ENCODE results near the gene DNAH3. TPM values are rescaled to one million over a fixed set of nuclear protein-coding genes. Genes with fewer than 3 reads are reported as not detected.
"Not testable (repeated sequence)": the region's sequence is repeated elsewhere in the genome, so short reads cannot be mapped to it uniquely, and the experiment has no call there.

DNAH3 gene
- total and polyA plus RNA-seq, 3 donors from 2014 or later, result 11.7 to 21.2 (median 19.9) TPM

DNA sequence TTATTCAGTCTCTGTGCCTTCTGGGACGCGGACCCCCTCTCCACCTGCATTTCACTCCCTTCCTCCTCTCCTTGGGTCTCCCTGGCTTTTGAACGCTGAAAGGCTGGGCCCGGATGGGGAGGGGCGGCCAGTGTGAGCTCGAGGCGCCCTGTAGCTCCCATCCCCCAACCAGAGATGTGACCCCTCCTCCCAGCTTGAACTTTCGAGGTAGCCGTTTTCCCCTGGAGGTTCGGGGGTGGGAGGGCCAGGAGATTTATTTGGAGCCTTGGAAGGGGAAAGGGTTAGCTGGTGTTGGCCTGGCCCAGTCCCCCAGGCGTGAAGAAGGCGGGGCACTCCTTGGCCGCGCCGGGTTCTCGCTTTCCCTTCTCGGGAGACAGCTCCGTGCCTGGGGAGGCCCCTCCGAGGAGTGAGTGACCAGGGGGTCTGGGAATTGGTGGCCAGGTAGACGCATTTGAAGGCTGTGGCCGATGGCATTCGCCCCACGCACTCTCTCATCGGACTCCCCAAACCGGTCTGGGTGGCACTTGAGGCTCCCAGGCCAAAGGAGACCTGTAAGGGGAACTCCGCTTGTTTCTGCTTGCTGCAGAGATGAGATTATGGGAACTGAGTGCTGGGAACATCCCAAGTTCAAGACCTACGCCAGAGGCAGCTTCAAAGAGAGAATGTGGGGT is 8.8 kb upstream of the DNAH3 start:
- no peaks in the 10 kb centered on the region for H3K9me3 ChIP-seq
- H3K4me1 ChIP-seq, result peaks cover 29% of the 10 kb centered on the region
- peak overlapping the region; percentile 77 to 80 for H3K27ac ChIP-seq
- H3K36me3 ChIP-seq (ENCODE audit: low read depth, missing control alignments), result no peaks in the 10 kb centered on the region
- no peak for TF ChIP-seq CTCF (IDR thresholded peaks at IDR 0.05)
- TF ChIP-seq POLR2A (IDR thresholded peaks at IDR 0.05), result no peak
- 11 to 13% methylated on average over 21 to 27 of the region's 27 CpGs for WGBS, 2 donors
- H3K27me3 ChIP-seq, result no peaks in the 10 kb centered on the region
- intact Hi-C loops (cut with DNase I; ENCODE audit: low total_unique reads), result loop anchor here (10.0 kb wide), 1 partner anchor 145 kb away; no protein-coding TSS in a partner anchor
- peak; percentile 61 for DNase-seq
- H3K4me3 ChIP-seq, result peak overlapping the region; percentile 85 to 90

DNA sequence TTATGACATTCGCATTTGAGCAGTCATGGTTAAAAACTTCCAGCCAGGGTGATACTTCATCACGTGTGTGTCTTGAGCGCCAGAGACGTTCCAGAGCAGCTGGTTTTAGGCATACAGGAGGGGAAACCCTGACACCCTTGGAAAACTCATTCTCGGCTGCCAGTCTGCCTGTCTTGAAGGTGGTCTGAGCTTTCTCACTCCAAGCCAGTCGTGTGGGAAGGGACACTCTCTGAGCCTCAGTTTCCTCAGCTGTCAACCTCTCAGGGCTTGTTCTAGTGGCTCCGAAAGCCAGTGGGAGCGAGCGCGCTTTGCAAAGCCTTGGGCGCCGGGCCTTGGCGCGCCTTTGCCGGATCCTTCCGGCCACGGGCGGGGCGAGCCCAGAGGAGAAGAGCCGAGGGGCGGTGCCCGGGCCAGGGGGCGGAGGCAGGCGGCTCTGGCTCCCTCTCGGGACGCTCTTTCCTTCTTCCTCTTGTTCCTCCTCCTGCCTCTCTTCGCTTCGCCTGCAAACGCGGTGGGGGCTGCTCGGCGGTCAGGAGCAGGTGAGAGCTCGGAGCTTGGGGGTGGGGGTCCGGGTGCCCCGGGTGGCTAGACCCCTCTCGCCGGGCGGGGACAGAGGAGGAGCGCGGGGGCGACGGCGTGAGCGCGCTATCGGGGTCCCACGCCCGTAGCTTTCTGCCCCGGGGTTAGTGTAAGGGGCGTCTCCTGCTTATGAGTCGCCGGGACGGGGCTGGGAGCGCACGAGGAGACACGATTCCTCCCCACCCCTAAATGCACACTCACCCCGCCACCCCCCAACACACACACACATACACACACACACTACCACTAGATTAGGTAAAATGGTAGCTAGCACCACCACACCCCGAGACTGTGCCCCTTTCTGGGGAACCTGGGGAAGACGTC is 7.8 kb upstream of the DNAH3 start, which contains the start of gene LDAF1:
TSS of gene LDAF1 (plus strand) at position 467 of the 903 bp plus-strand sequence. CDS start 2,509 bp downstream, outside the sequence.
- no peak for TF ChIP-seq POLR2A (IDR thresholded peaks at IDR 0.05)
- no peak for TF ChIP-seq CTCF (IDR thresholded peaks at IDR 0.05)
- Histone ChIP-seq H3K4me1 (peaks cover 29% of the 10 kb centered on the region), H3K4me3 (peak within 1 kb of the TSS; percentile 85 to 90), H3K27me3 (no peaks in the 10 kb centered on the region), H3K9me3 (no peaks in the 10 kb centered on the region), H3K27ac (peak within 1 kb of the TSS; percentile 77 to 80), H3K36me3 (ENCODE audit: low read depth, missing control alignments) (no peaks in the 10 kb centered on the region)
- intact Hi-C loops (cut with DNase I; ENCODE audit: low total_unique reads), result loop anchor here (10.0 kb wide), 1 partner anchor 146 kb away; no protein-coding TSS in a partner anchor
- DNase-seq, result peak; percentile 91
- WGBS, 2 donors, result 1 to 4% methylated on average over 10 to 49 of the region's 59 CpGs

- TF ChIP-seq CTCF (IDR thresholded peaks at IDR 0.05), result no peak
- no peak for TF ChIP-seq POLR2A (IDR thresholded peaks at IDR 0.05)
- Histone ChIP-seq H3K4me1 (peaks cover 21% of the 10 kb centered on the region), H3K9me3 (no peaks in the 10 kb centered on the region), H3K27me3 (no peaks in the 10 kb centered on the region), H3K27ac (peak overlapping the region in 1 of 2 donors; percentile 80), H3K4me3 (no peak overlapping the region), H3K36me3 (ENCODE audit: low read depth, missing control alignments) (no peaks in the 10 kb centered on the region)
- no peak for DNase-seq
- WGBS, 2 donors, result 51 to 57% methylated on average over 5 of the region's 5 CpGs
- intact Hi-C loops (cut with DNase I; ENCODE audit: low total_unique reads), result loop anchor here (10.0 kb wide), 1 partner anchor 147 kb away; no protein-coding TSS in a partner anchor
Measured at GRCh38 chr16:21157632-21158031, 7.0 kb upstream of the DNAH3 start.

DNA sequence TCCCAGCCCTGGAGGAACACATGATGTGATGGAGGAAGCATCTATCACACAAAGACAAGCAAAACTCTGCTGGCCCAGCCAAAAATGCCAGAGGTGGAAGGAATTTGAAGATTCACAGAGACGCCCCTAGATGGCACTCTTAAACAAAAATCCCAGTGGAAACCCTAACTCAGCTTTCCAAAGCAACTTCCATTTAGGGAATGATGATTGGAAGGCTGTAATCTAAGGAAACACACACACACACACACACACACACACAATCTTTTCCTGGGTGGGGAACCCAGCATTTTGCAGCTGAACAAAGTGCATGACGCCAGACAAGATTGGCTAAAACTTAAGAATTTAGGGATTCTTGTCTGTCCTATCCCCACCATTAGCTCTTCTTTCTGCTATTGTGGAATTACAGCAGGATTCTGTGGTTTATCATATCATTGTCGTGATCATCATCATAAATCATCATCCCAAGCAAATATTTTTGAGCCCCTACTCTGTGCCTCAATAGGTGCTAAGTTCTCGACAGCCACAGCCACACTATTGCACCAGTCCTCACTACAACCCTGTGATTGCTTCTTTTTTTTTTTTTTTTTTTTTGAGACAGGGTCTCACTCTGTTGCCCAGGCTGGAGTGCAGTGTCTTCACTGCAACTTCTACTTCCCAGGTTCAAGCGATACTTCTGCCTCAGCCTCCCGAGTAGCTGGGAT is 6.3 kb upstream of the DNAH3 start:
- Histone ChIP-seq H3K27me3 (no peaks in the 10 kb centered on the region), H3K27ac (no peak overlapping the region), H3K36me3 (ENCODE audit: low read depth, missing control alignments) (no peaks in the 10 kb centered on the region), H3K4me1 (peaks cover 16% of the 10 kb centered on the region), H3K4me3 (no peak overlapping the region), H3K9me3 (no peaks in the 10 kb centered on the region)
- 58% methylated on average over 6 of the region's 6 CpGs for WGBS, 2 donors
- no peak for TF ChIP-seq POLR2A (IDR thresholded peaks at IDR 0.05)
- TF ChIP-seq CTCF (IDR thresholded peaks at IDR 0.05), result peak; percentile 43 to 57 (median 46)
- intact Hi-C loops (cut with DNase I; ENCODE audit: low total_unique reads), result loop anchor here (10.0 kb wide), 1 partner anchor 148 kb away; no protein-coding TSS in a partner anchor
- peak; percentile 50 for DNase-seq

GRCh38 chr16:21156011-21156410 is 5.4 kb upstream of the DNAH3 start:
- H3K4me1 ChIP-seq, result peaks cover 11% of the 10 kb centered on the region
- intact Hi-C loops (cut with DNase I; ENCODE audit: low total_unique reads), result loop anchor here (10.0 kb wide), 1 partner anchor 149 kb away; no protein-coding TSS in a partner anchor
- H3K36me3 ChIP-seq (ENCODE audit: low read depth, missing control alignments); H3K27ac ChIP-seq; H3K4me3 ChIP-seq; H3K9me3 ChIP-seq; DNase-seq; H3K27me3 ChIP-seq: not testable (repeated sequence)
- 54 to 75% methylated on average over 1 of the region's 1 CpG for WGBS, 2 donors

- H3K9me3 ChIP-seq; H3K4me1 ChIP-seq; H3K27me3 ChIP-seq; H3K27ac ChIP-seq; H3K36me3 ChIP-seq (ENCODE audit: low read depth, missing control alignments): not testable (repeated sequence)
- WGBS, 2 donors, result 70 to 85% methylated on average over 10 to 11 of the region's 11 CpGs
- peak; percentile 38 for DNase-seq
- peak overlapping the region in 1 of 2 donors; percentile 43 for H3K4me3 ChIP-seq
- intact Hi-C loops (cut with DNase I; ENCODE audit: low total_unique reads), result loop anchor here (10.0 kb wide), 1 partner anchor 152 kb away; no protein-coding TSS in a partner anchor
Measured at GRCh38 chr16:21153124-21153729, 2.6 kb upstream of the DNAH3 start.

Data from testis (tissue), 3 donors.